Left lung (tissue), 10 donors: ENCODE measurements around the gene HOXC10. TPM values are rescaled to one million over a fixed set of nuclear protein-coding genes. Genes with fewer than 3 reads are reported as not detected.

Experiments
- ATAC-seq: fragments of 200-7000 bp; cut with Tn5 transposase; one replicate; pipeline ENCODE4 v1.9.1; 2020; ENCODE audit warnings: moderate library complexity
- DNase-seq, 4 donors: peaks; one replicate each; pipeline ENCODE4 v3.0.0-alpha.2; 2013 to 2020
- H3K27ac ChIP-seq, 2 donors: fragments of 200-600 bp; sonication (generic) in 1 of 2; one replicate each; pipeline versions ENCODE4 v1.5.0 to v1.8.0; 2020 to 2021
- H3K27me3 ChIP-seq, 2 donors: fragments of 200-600 bp; sonication (generic) in 1 of 2; one replicate each; pipeline versions ENCODE4 v1.5.0 to v1.8.0; 2020 to 2021
- H3K36me3 ChIP-seq, 2 donors: fragments of 200-600 bp; sonication (generic) in 1 of 2; one replicate each; pipeline versions ENCODE4 v1.5.0 to v1.8.0; 2020 to 2021
- H3K4me1 ChIP-seq, 2 donors: fragments of 200-600 bp; one replicate each; pipeline ENCODE4 v1.8.0; 2021
- H3K4me3 ChIP-seq, 2 donors: fragments of 200-600 bp; sonication (generic) in 1 of 2; one replicate each; pipeline versions ENCODE4 v1.5.0 to v1.8.0; 2020 to 2021; ENCODE audit warnings: mild to moderate bottlenecking in 1 of 2
- H3K9me3 ChIP-seq, 2 donors: fragments of 200-600 bp; sonication (generic) in 1 of 2; one replicate each; pipeline versions ENCODE4 v1.5.0 to v1.8.0; 2020 to 2021
- intact Hi-C, 2 donors: fragments of 100-400 bp; cut with DNase I; formaldehyde crosslinking; loops; one replicate each; pipeline versions ENCODE4 v1.11.2 to v1.14.2; 2022
- polyA plus RNA-seq, 6 donors: library from polyadenylated mRNA; unstranded; fragments of 120-200 nt; gene quantifications; one replicate each; pipeline ENCODE4 v1.2.1, GENCODE V29; 2013; ENCODE audit not compliant: insufficient read length in 6 of 6
- total RNA-seq, 2 donors: library from RNA; stranded (reverse); fragmentation: NEBNext Ultra II Directional; extraction: Animal tissue kit (Norgen Biotek cat#: 25700); gene quantifications; one replicate each; pipeline ENCODE4 v1.2.1, GENCODE V29; 2021
- TF ChIP-seq, protein P1 (sequence below), 2 donors: fragments of 200-600 bp; sonication (generic) in 1 of 2; IDR thresholded peaks; one replicate each; pipeline versions ENCODE4 v1.5.0 to v1.8.0; 2021; ENCODE audit warnings: antibody characterized with exemption in 2 of 2
- donor health status: DM: no; HTN: yes; CAD: no.
- donor health status: DM: no; HTN: no; CAD: no.

HOXC10 gene
- total and polyA plus RNA-seq, 8 donors = 0.15 to 0.52 (median 0.31) TPM; not detected in 3

DNA sequence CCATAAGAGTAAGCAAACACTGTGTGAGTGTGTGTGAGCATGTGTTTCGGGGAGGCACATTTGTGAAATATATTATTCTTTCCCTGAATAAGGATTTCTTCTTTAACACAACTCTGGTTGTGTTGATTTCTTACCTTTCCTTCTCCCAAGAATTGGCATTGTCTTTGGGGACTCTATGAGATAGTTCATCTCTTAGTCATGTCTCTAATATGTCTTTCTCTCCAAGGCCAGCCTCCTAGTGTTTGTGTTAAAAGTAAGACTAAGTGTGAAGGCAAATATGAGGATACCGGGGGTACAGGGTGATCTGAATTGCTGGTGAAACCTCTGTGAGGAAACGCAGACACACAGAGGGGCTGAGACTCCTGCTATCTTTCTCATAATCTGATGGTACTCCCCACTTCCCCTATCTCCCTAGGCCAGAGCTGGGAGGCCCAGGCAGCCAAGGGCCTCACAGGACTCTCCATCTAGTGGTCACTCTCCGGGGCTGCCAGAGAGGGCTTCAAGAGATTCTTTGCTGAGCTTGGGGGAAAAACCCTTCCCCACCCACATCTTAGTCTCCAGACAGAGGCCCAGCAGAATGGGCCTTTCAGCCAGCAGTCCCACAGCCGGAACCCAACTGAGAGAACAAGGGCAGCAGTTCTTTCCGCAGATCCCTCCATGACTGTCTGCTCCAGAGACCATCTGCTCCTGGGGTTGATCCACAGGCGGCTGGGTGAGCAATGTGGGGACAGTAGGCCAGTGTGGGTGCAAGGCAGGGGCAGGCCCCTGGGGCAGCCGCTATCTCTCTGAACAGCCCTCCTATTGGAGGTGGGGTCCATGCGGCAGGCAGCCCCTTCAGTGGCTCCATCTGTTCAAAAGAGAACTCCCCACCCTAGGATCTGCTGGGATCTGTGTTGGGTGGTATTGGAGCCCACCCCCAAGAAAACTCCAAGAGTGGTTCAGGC lies 36.0 kb upstream of the HOXC10 start:
- ATAC-seq = no peak
- H3K36me3 ChIP-seq = no peaks in the 10 kb centered on the region
- no peak for DNase-seq

DNA sequence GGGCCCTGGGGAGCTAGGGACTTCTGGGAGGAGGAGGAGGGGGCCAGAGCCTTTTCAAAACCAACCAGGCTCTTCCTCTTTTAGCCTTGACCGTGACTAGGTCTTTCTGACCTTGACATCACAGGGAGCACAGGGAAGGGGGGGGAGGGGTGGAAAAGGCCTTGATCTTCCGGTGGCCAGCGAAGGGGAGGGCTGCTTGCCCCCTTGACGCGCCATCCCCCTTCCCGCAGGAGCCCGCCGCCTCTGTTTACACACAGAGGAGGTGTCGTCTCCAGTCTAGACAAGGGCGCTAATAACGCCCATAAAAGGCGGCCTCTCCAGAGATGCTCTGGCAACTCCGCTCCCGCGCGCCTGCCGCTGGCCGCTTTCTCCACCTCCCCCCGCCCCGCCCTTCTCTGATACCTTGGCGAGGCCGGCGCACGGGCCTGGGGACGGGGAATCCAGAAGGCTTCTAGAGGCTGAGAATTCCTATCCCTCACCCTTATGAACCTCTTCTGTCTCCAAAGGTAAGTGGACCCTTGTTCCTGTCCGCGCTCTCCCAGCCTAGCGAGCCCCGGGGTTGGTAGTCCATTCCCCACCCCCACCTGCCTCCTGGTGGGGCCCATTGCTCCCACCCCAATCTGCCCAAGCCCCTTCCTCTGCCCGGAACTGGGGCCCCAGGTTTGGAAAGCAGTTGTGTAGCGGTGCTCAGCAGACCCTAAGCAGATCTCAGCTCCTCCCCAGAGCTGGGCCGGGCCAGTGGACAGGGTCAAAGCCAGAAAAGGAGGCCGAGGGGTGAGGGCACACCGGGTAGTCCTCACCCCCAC lies 35.1 kb upstream of the HOXC10 start:
- H3K27me3 ChIP-seq = peaks cover 99 to 100% of the 10 kb centered on the region in 2 donors

More for the DNA sequence above, 36.0 kb upstream of the HOXC10 start:
- no peak overlapping the region for H3K27ac ChIP-seq
- H3K4me1 ChIP-seq = peaks cover 0 to 7% of the 10 kb centered on the region in 2 donors
- intact Hi-C loops = no loop called here
- TF ChIP-seq, protein P1, sequence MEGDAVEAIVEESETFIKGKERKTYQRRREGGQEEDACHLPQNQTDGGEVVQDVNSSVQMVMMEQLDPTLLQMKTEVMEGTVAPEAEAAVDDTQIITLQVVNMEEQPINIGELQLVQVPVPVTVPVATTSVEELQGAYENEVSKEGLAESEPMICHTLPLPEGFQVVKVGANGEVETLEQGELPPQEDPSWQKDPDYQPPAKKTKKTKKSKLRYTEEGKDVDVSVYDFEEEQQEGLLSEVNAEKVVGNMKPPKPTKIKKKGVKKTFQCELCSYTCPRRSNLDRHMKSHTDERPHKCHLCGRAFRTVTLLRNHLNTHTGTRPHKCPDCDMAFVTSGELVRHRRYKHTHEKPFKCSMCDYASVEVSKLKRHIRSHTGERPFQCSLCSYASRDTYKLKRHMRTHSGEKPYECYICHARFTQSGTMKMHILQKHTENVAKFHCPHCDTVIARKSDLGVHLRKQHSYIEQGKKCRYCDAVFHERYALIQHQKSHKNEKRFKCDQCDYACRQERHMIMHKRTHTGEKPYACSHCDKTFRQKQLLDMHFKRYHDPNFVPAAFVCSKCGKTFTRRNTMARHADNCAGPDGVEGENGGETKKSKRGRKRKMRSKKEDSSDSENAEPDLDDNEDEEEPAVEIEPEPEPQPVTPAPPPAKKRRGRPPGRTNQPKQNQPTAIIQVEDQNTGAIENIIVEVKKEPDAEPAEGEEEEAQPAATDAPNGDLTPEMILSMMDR (IDR thresholded peaks at IDR 0.05) = no peak
- no peaks in the 10 kb centered on the region for H3K9me3 ChIP-seq
- peaks cover 99 to 100% of the 10 kb centered on the region in 2 donors for H3K27me3 ChIP-seq
- H3K4me3 ChIP-seq = no peak overlapping the region

DNA sequence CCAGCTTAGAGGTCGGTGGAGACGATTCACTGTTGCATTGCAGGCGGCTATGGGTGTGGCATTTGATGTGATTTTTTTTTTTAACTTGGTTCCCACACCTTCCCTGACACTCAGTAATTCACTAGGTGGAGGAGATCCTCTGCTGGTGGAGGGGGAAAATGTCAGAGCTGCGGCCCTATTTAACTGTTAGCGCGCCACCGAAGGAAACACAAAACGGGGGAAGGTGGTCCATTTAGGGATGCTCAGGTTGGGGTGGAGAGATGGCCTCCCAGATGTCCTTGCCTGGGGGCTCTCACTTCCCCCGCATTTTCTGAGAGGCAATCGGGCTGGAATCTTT lies 34.5 kb upstream of the HOXC10 start:
- TF ChIP-seq, protein P1 (IDR thresholded peaks at IDR 0.05) = no peak
- no peak for DNase-seq
- Histone ChIP-seq H3K27ac (no peak overlapping the region), H3K9me3 (no peaks in the 10 kb centered on the region), H3K36me3 (no peaks in the 10 kb centered on the region), H3K4me3 (no peak overlapping the region), H3K27me3 (peaks cover 99 to 100% of the 10 kb centered on the region in 2 donors), H3K4me1 (peaks cover 0 to 7% of the 10 kb centered on the region in 2 donors)
- intact Hi-C loops = no loop called here
- no peak for ATAC-seq

More for the DNA sequence above, 35.1 kb upstream of the HOXC10 start:
- H3K4me3 ChIP-seq = no peak overlapping the region
- no peak overlapping the region for H3K27ac ChIP-seq
- H3K4me1 ChIP-seq = peaks cover 0 to 7% of the 10 kb centered on the region in 2 donors
- H3K9me3 ChIP-seq = no peaks in the 10 kb centered on the region
- intact Hi-C loops = no loop called here
- DNase-seq = peak in 1 of 4 donors; percentile 69
- ATAC-seq = no peak
- TF ChIP-seq, protein P1 (IDR thresholded peaks at IDR 0.05) = no peak
- no peaks in the 10 kb centered on the region for H3K36me3 ChIP-seq

DNA sequence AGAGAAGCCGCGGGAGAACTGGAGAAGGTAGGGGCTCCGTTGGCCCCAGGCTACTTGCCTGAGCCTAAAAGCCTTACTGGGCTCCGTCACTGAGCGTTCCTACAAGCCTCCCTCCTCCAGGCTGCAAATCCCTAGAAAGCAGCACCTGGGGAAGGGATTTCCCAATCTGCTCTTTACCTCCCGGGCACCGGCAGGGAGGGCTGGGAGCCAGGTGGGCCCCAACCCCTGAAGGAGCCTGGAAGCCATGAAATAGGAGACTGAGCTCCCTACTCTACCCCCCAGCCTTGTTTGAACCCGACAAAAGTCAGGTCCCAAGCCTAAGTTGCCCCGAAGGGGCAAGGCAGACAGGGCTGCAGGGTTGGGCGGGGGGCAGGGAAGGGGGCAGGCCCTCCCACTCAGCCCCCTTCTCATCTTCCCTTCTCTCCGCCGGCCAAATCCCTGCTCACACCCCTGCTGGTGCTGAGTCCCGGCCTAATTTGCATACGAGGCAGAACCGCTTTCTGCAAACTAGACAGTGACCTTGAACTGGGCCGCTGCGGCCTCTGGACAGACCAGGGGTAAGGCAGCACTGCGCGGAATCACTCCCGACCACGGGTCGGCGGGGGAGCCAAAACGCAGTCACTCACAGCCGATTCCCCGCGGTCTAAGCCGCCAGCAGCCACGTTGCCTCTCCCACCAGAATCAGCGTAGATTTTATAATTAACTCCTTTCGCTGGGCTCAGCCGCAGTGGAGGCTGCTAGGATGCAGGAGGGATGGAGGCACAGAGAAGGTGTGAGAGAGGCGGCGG lies 34.0 kb upstream of the HOXC10 start:
- intact Hi-C loops = no loop called here
- peaks cover 99 to 100% of the 10 kb centered on the region in 2 donors for H3K27me3 ChIP-seq
- H3K9me3 ChIP-seq = no peaks in the 10 kb centered on the region
- peaks cover 0 to 7% of the 10 kb centered on the region in 2 donors for H3K4me1 ChIP-seq
- DNase-seq (peak in 1 of 4 donors; percentile 74), ATAC-seq (no peak)
- no peaks in the 10 kb centered on the region for H3K36me3 ChIP-seq
- TF ChIP-seq, protein P1 (IDR thresholded peaks at IDR 0.05) = no peak
- H3K4me3 ChIP-seq = no peak overlapping the region
- no peak overlapping the region for H3K27ac ChIP-seq
